Muscle layer of colon (tissue), 2 donors: Measurements from ENCODE around the gene MAGI2.

Experiments
- H3K27ac ChIP-seq: one replicate; pipeline ENCODE4 v1.7.0; 2013; ENCODE audit warnings: low read depth, mild to moderate bottlenecking, low read length, moderate library complexity
- H3K27me3 ChIP-seq, 2 donors: one replicate each; pipeline ENCODE4 v1.7.0; 2013; ENCODE audit warnings: low read length in 2 of 2, mild to moderate bottlenecking in 2 of 2; ENCODE audit not compliant: insufficient read depth in 2 of 2, control insufficient read depth in 1 of 2
- H3K36me3 ChIP-seq: one replicate; pipeline ENCODE4 v1.7.0; 2013; ENCODE audit warnings: mild to moderate bottlenecking, low read length; ENCODE audit not compliant: insufficient read depth
- H3K4me1 ChIP-seq: one replicate; pipeline ENCODE4 v1.7.0; 2013; ENCODE audit warnings: mild to moderate bottlenecking, low read length; ENCODE audit not compliant: insufficient read depth
- H3K4me3 ChIP-seq, 2 donors: one replicate each; pipeline ENCODE4 v1.7.0; 2013; ENCODE audit warnings: low read length in 2 of 2, low read depth in 1 of 2, mild to moderate bottlenecking in 1 of 2, moderate library complexity in 1 of 2
- H3K9ac ChIP-seq: one replicate; pipeline ENCODE4 v1.7.0; 2013; ENCODE audit warnings: low read length
- H3K9me3 ChIP-seq: one replicate; pipeline ENCODE4 v1.7.0; 2013; ENCODE audit warnings: mild to moderate bottlenecking, low read length
- donor health status: abdominal sarcoma.
- donor health status: Adenocarcinoma of cecum.

The MAGI2 gene

GRCh38 chr7:79211724-79212123 lies 241.7 kb downstream of the MAGI2 start:
- Histone ChIP-seq H3K9ac (no peak overlapping the region), H3K27me3 (no peaks in the 10 kb centered on the region), H3K4me3 (no peak overlapping the region), H3K27ac (no peak overlapping the region), H3K36me3 (no peaks in the 10 kb centered on the region), H3K4me1 (no peaks in the 10 kb centered on the region), H3K9me3 (no peaks in the 10 kb centered on the region)

GRCh38 chr7:79199961-79200360 lies 253.5 kb downstream of the MAGI2 start:
- Histone ChIP-seq H3K27ac (no peak overlapping the region), H3K9ac (no peak overlapping the region), H3K9me3 (no peaks in the 10 kb centered on the region), H3K4me1 (no peaks in the 10 kb centered on the region), H3K36me3 (no peaks in the 10 kb centered on the region), H3K4me3 (no peak overlapping the region), H3K27me3 (no peaks in the 10 kb centered on the region)

- Histone ChIP-seq H3K36me3 (no peaks in the 10 kb centered on the region), H3K4me1 (no peaks in the 10 kb centered on the region), H3K9me3 (no peaks in the 10 kb centered on the region), H3K9ac (no peak overlapping the region), H3K27ac (no peak overlapping the region), H3K27me3 (no peaks in the 10 kb centered on the region), H3K4me3 (no peak overlapping the region)
Observed at GRCh38 chr7:79199266-79199665, 254.2 kb downstream of the MAGI2 start.

- no peaks in the 10 kb centered on the region for H3K9me3 ChIP-seq
- no peaks in the 10 kb centered on the region for H3K27me3 ChIP-seq
- H3K9ac ChIP-seq, result no peak overlapping the region
- H3K36me3 ChIP-seq, result no peaks in the 10 kb centered on the region
- no peak overlapping the region for H3K27ac ChIP-seq
- no peak overlapping the region for H3K4me3 ChIP-seq
- H3K4me1 ChIP-seq, result no peaks in the 10 kb centered on the region
Observed at GRCh38 chr7:79185605-79186004, 267.9 kb downstream of the MAGI2 start.

GRCh38 chr7:79182283-79182682 lies 271.2 kb downstream of the MAGI2 start:
- Histone ChIP-seq H3K4me1 (no peaks in the 10 kb centered on the region), H3K9me3 (no peaks in the 10 kb centered on the region), H3K27ac (no peak overlapping the region), H3K4me3 (no peak overlapping the region), H3K9ac (no peak overlapping the region), H3K36me3 (no peaks in the 10 kb centered on the region), H3K27me3 (no peaks in the 10 kb centered on the region)

GRCh38 chr7:79180533-79180932 lies 272.9 kb downstream of the MAGI2 start:
- Histone ChIP-seq H3K27me3 (no peaks in the 10 kb centered on the region), H3K4me3 (no peak overlapping the region), H3K36me3 (no peaks in the 10 kb centered on the region), H3K9ac (no peak overlapping the region), H3K9me3 (no peaks in the 10 kb centered on the region), H3K27ac (no peak overlapping the region), H3K4me1 (no peaks in the 10 kb centered on the region)

GRCh38 chr7:79176859-79177477 lies 276.5 kb downstream of the MAGI2 start:
- Histone ChIP-seq H3K27me3 (no peaks in the 10 kb centered on the region), H3K4me3 (no peak overlapping the region), H3K4me1 (no peaks in the 10 kb centered on the region), H3K36me3 (no peaks in the 10 kb centered on the region), H3K9me3 (no peaks in the 10 kb centered on the region), H3K27ac (no peak overlapping the region), H3K9ac (no peak overlapping the region)

GRCh38 chr7:79175374-79175773 lies 278.1 kb downstream of the MAGI2 start:
- H3K4me3 ChIP-seq, result no peak overlapping the region
- no peak overlapping the region for H3K9ac ChIP-seq
- H3K27me3 ChIP-seq, result no peaks in the 10 kb centered on the region
- H3K36me3 ChIP-seq, result no peaks in the 10 kb centered on the region
- H3K27ac ChIP-seq, result no peak overlapping the region
- no peaks in the 10 kb centered on the region for H3K4me1 ChIP-seq
- H3K9me3 ChIP-seq, result no peaks in the 10 kb centered on the region

GRCh38 chr7:79165225-79165624 lies 288.2 kb downstream of the MAGI2 start:
- Histone ChIP-seq H3K27me3 (no peaks in the 10 kb centered on the region), H3K4me1 (no peaks in the 10 kb centered on the region), H3K9me3 (no peaks in the 10 kb centered on the region), H3K27ac (no peak overlapping the region), H3K4me3 (no peak overlapping the region), H3K9ac (no peak overlapping the region), H3K36me3 (no peaks in the 10 kb centered on the region)

GRCh38 chr7:79159040-79159664 lies 294.3 kb downstream of the MAGI2 start:
- Histone ChIP-seq H3K4me3 (no peak overlapping the region), H3K9me3 (no peaks in the 10 kb centered on the region), H3K9ac (no peak overlapping the region), H3K27ac (no peak overlapping the region), H3K4me1 (no peaks in the 10 kb centered on the region), H3K36me3 (no peaks in the 10 kb centered on the region), H3K27me3 (no peaks in the 10 kb centered on the region)

GRCh38 chr7:79157281-79157680 lies 296.2 kb downstream of the MAGI2 start:
- no peaks in the 10 kb centered on the region for H3K4me1 ChIP-seq
- no peak overlapping the region for H3K4me3 ChIP-seq
- H3K36me3 ChIP-seq, result no peaks in the 10 kb centered on the region
- H3K9ac ChIP-seq, result no peak overlapping the region
- no peak overlapping the region for H3K27ac ChIP-seq
- H3K9me3 ChIP-seq, result no peaks in the 10 kb centered on the region
- H3K27me3 ChIP-seq, result no peaks in the 10 kb centered on the region

GRCh38 chr7:79149831-79150230 lies 303.6 kb downstream of the MAGI2 start:
- H3K36me3 ChIP-seq, result no peaks in the 10 kb centered on the region
- H3K9me3 ChIP-seq, result no peaks in the 10 kb centered on the region
- no peaks in the 10 kb centered on the region for H3K27me3 ChIP-seq
- H3K4me1 ChIP-seq, result no peaks in the 10 kb centered on the region
- no peak overlapping the region for H3K4me3 ChIP-seq
- no peak overlapping the region for H3K9ac ChIP-seq
- no peak overlapping the region for H3K27ac ChIP-seq
